ENCODE measurements around the gene OTOF. TPM values are rescaled to one million over a fixed set of nuclear protein-coding genes. Genes with fewer than 3 reads are reported as not detected.

The OTOF gene
- total RNA-seq, 1 donor from 2014 or later = 0.47 TPM

GRCh38 chr2:26457251-26457666 is 20.7 kb downstream of the OTOF start:
- TF ChIP-seq CTCF (IDR thresholded peaks at IDR 0.05; ENCODE audit: partially characterized antibody, unreplicated experiment) = no peak
- H3K27me3 Mint-ChIP-seq (ENCODE audit: unreplicated experiment) = peaks cover 5% of the 10 kb centered on the region
- peaks cover 4% of the 10 kb centered on the region for H3K9me3 Mint-ChIP-seq (ENCODE audit: unreplicated experiment)
- H3K27ac Mint-ChIP-seq (ENCODE audit: unreplicated experiment) = no peak overlapping the region
- H3K4me3 Mint-ChIP-seq (ENCODE audit: unreplicated experiment) = no peak overlapping the region
- H3K36me3 Mint-ChIP-seq (ENCODE audit: unreplicated experiment) = no peaks in the 10 kb centered on the region
- H3K4me1 Mint-ChIP-seq (ENCODE audit: low read depth, unreplicated experiment) = no peaks in the 10 kb centered on the region
- no peak for DNase-seq

GRCh38 chr2:26456440-26457250 is 21.3 kb downstream of the OTOF start:
- Mint-ChIP-seq H3K27me3 (ENCODE audit: unreplicated experiment) (peaks cover 5% of the 10 kb centered on the region), H3K4me1 (ENCODE audit: low read depth, unreplicated experiment) (no peaks in the 10 kb centered on the region), H3K27ac (ENCODE audit: unreplicated experiment) (no peak overlapping the region), H3K36me3 (ENCODE audit: unreplicated experiment) (no peaks in the 10 kb centered on the region), H3K9me3 (ENCODE audit: unreplicated experiment) (peaks cover 4% of the 10 kb centered on the region), H3K4me3 (ENCODE audit: unreplicated experiment) (no peak overlapping the region)
- no peak for DNase-seq
- no peak for TF ChIP-seq CTCF (IDR thresholded peaks at IDR 0.05; ENCODE audit: partially characterized antibody, unreplicated experiment)

GRCh38 chr2:26455670-26456439 is 22.1 kb downstream of the OTOF start:
- H3K36me3 Mint-ChIP-seq (ENCODE audit: unreplicated experiment) = no peaks in the 10 kb centered on the region
- peaks cover 4% of the 10 kb centered on the region for H3K9me3 Mint-ChIP-seq (ENCODE audit: unreplicated experiment)
- no peak for DNase-seq

GRCh38 chr2:26455037-26455669 is 22.8 kb downstream of the OTOF start:
- Mint-ChIP-seq H3K27me3 (ENCODE audit: unreplicated experiment) (peaks cover 3% of the 10 kb centered on the region), H3K4me1 (ENCODE audit: low read depth, unreplicated experiment) (peaks cover 3% of the 10 kb centered on the region), H3K36me3 (ENCODE audit: unreplicated experiment) (no peaks in the 10 kb centered on the region), H3K9me3 (ENCODE audit: unreplicated experiment) (peaks cover 4% of the 10 kb centered on the region), H3K4me3 (ENCODE audit: unreplicated experiment) (no peak overlapping the region), H3K27ac (ENCODE audit: unreplicated experiment) (no peak overlapping the region)
- TF ChIP-seq CTCF (IDR thresholded peaks at IDR 0.05; ENCODE audit: partially characterized antibody, unreplicated experiment) = no peak
- DNase-seq = no peak

More at GRCh38 chr2:26455670-26456439, 22.1 kb downstream of the OTOF start:
- H3K27ac Mint-ChIP-seq (ENCODE audit: unreplicated experiment) = no peak overlapping the region
- peaks cover 3% of the 10 kb centered on the region for H3K27me3 Mint-ChIP-seq (ENCODE audit: unreplicated experiment)
- no peak for TF ChIP-seq CTCF (IDR thresholded peaks at IDR 0.05; ENCODE audit: partially characterized antibody, unreplicated experiment)
- H3K4me3 Mint-ChIP-seq (ENCODE audit: unreplicated experiment) = no peak overlapping the region
- no peaks in the 10 kb centered on the region for H3K4me1 Mint-ChIP-seq (ENCODE audit: low read depth, unreplicated experiment)

Data from glutamatergic neuron (in vitro differentiated cells).